Left lung (tissue), 10 donors: ENCODE measurements around the gene DGUOK. TPM values are rescaled to one million over a fixed set of nuclear protein-coding genes. Genes with fewer than 3 reads are reported as not detected.

ENCODE experiments used
- ATAC-seq: fragments of 200-7000 bp; cut with Tn5 transposase; one replicate; pipeline ENCODE4 v1.9.1; 2020; ENCODE audit warnings: moderate library complexity
- DNase-seq, 4 donors: peaks; one replicate each; pipeline ENCODE4 v3.0.0-alpha.2; 2013 to 2020
- H3K27ac ChIP-seq, 2 donors: fragments of 200-600 bp; sonication (generic) in 1 of 2; one replicate each; pipeline versions ENCODE4 v1.5.0 to v1.8.0; 2020 to 2021
- H3K27me3 ChIP-seq, 2 donors: fragments of 200-600 bp; sonication (generic) in 1 of 2; one replicate each; pipeline versions ENCODE4 v1.5.0 to v1.8.0; 2020 to 2021
- H3K36me3 ChIP-seq, 2 donors: fragments of 200-600 bp; sonication (generic) in 1 of 2; one replicate each; pipeline versions ENCODE4 v1.5.0 to v1.8.0; 2020 to 2021
- H3K4me1 ChIP-seq, 2 donors: fragments of 200-600 bp; one replicate each; pipeline ENCODE4 v1.8.0; 2021
- H3K4me3 ChIP-seq, 2 donors: fragments of 200-600 bp; sonication (generic) in 1 of 2; one replicate each; pipeline versions ENCODE4 v1.5.0 to v1.8.0; 2020 to 2021; ENCODE audit warnings: mild to moderate bottlenecking in 1 of 2
- H3K9me3 ChIP-seq, 2 donors: fragments of 200-600 bp; sonication (generic) in 1 of 2; one replicate each; pipeline versions ENCODE4 v1.5.0 to v1.8.0; 2020 to 2021
- CTCF ChIP-seq, 2 donors: fragments of 200-600 bp; sonication (generic) in 1 of 2; IDR thresholded peaks; one replicate each; pipeline versions ENCODE4 v1.5.0 to v1.8.0; 2021; ENCODE audit warnings: antibody characterized with exemption in 2 of 2
- intact Hi-C, 2 donors: fragments of 100-400 bp; cut with DNase I; formaldehyde crosslinking; loops; one replicate each; pipeline versions ENCODE4 v1.11.2 to v1.14.2; 2022
- polyA plus RNA-seq, 6 donors: library from polyadenylated mRNA; unstranded; fragments of 120-200 nt; gene quantifications; one replicate each; pipeline ENCODE4 v1.2.1, GENCODE V29; 2013; ENCODE audit not compliant: insufficient read length in 6 of 6
- total RNA-seq, 2 donors: library from RNA; stranded (reverse); fragmentation: NEBNext Ultra II Directional; extraction: Animal tissue kit (Norgen Biotek cat#: 25700); gene quantifications; one replicate each; pipeline ENCODE4 v1.2.1, GENCODE V29; 2021
- donor health status: DM: no; HTN: yes; CAD: no.
- donor health status: DM: no; HTN: no; CAD: no.

Gene DGUOK
- total and polyA plus RNA-seq, 8 donors = 32.1 to 64.5 (median 60.3) TPM

- no peak for TF ChIP-seq CTCF (IDR thresholded peaks at IDR 0.05)
- ATAC-seq = no peak
- Histone ChIP-seq H3K4me1 (no peaks in the 10 kb centered on the region), H3K27ac (no peak overlapping the region), H3K27me3 (no peaks in the 10 kb centered on the region), H3K4me3 (no peak overlapping the region), H3K9me3 (no peaks in the 10 kb centered on the region), H3K36me3 (no peaks in the 10 kb centered on the region)
- intact Hi-C loops = no loop called here
- DNase-seq = no peak
These were observed 15.7 kb upstream of the DGUOK start for GRCh38 chr2:73910873-73911547.

- Histone ChIP-seq H3K27ac (no peak overlapping the region), H3K27me3 (no peaks in the 10 kb centered on the region), H3K36me3 (no peaks in the 10 kb centered on the region), H3K4me1 (no peaks in the 10 kb centered on the region), H3K4me3 (no peak overlapping the region), H3K9me3 (no peaks in the 10 kb centered on the region)
- TF ChIP-seq CTCF (IDR thresholded peaks at IDR 0.05) = no peak
- intact Hi-C loops = no loop called here
- ATAC-seq = no peak
- no peak for DNase-seq
These were observed 15.0 kb upstream of the DGUOK start for GRCh38 chr2:73911548-73912208.

- Histone ChIP-seq H3K36me3 (no peaks in the 10 kb centered on the region), H3K4me1 (no peaks in the 10 kb centered on the region), H3K27me3 (no peaks in the 10 kb centered on the region), H3K9me3 (no peaks in the 10 kb centered on the region), H3K4me3 (no peak overlapping the region), H3K27ac (no peak overlapping the region)
- intact Hi-C loops = no loop called here
- no peak for ATAC-seq
- no peak for TF ChIP-seq CTCF (IDR thresholded peaks at IDR 0.05)
- no peak for DNase-seq
These were observed 13.1 kb upstream of the DGUOK start for GRCh38 chr2:73913414-73914054.

GRCh38 chr2:73914667-73915066, 12.0 kb upstream of the DGUOK start:
- TF ChIP-seq CTCF (IDR thresholded peaks at IDR 0.05) = no peak
- ATAC-seq = no peak
- no peak overlapping the region for H3K27ac ChIP-seq
- H3K36me3 ChIP-seq = no peaks in the 10 kb centered on the region
- intact Hi-C loops = no loop called here
- no peak overlapping the region for H3K4me3 ChIP-seq
- H3K9me3 ChIP-seq = no peaks in the 10 kb centered on the region
- no peak for DNase-seq
- H3K27me3 ChIP-seq = no peaks in the 10 kb centered on the region
- no peaks in the 10 kb centered on the region for H3K4me1 ChIP-seq

GRCh38 chr2:73915437-73915993, 11.2 kb upstream of the DGUOK start:
- intact Hi-C loops = no loop called here
- TF ChIP-seq CTCF (IDR thresholded peaks at IDR 0.05) = no peak
- H3K27me3 ChIP-seq = no peaks in the 10 kb centered on the region
- no peak for DNase-seq
- H3K4me1 ChIP-seq = no peaks in the 10 kb centered on the region
- H3K27ac ChIP-seq = no peak overlapping the region
- ATAC-seq = no peak
- H3K36me3 ChIP-seq = no peaks in the 10 kb centered on the region
- no peaks in the 10 kb centered on the region for H3K9me3 ChIP-seq
- H3K4me3 ChIP-seq = no peak overlapping the region
